K562 (cell line): ENCODE results near the gene HEPHL1. TPM values are rescaled to one million over a fixed set of nuclear protein-coding genes. Genes with fewer than 3 reads are reported as not detected.

ENCODE experiments used
- ATAC-seq: fragments of 200-7000 bp; cut with Tn5 transposase; 3 replicates; pipeline ENCODE4 v1.9.1; 2020; ENCODE audit warnings: moderate library complexity
- BruUV-seq: library from RNA; stranded (reverse); fragments of 400-500 nt; replicated peaks from 2 replicates; lab custom pipeline; 2021; lab: Mats Ljungman, UMichigan
- CTCF ChIA-PET: fragments of 300-600 bp; formaldehyde crosslinking; extraction: SDS; loops from one replicate; lab custom pipeline; 2021; ENCODE audit warnings: low intra/inter-chr PET ratio; lab: Yijun Ruan, JAX
- POLR2A ChIA-PET: fragments of 300-600, 350-650 bp; sonication (Branson Sonifier 250); formaldehyde crosslinking; extraction: SDS; loops from one replicate; lab custom pipeline; 2021; ENCODE audit warnings: antibody characterized with exemption, inconsistent platforms; lab: Yijun Ruan, JAX
- DNase-seq, 4 experiments: peaks; one replicate each; pipeline versions ENCODE4 v3.0.0 to v3.0.0-alpha.2; 2011 to 2018; ENCODE audit warnings: low spot score in 3 of 4, mixed read lengths in 3 of 4; ENCODE audit errors: extremely low read depth in 1 of 4
- FAIRE-seq: peaks from 2 replicates; lab custom pipeline; 2011; peaks lifted over from hg19 to GRCh38; lab: Jason Lieb, UNC
- H2AFZ ChIP-seq: 2 replicates; pipeline ENCODE4 v1.6.0; 2011; ENCODE audit warnings: low read depth, low read length, control low read depth, inconsistent platforms
- H3K27ac ChIP-seq: fragments of 200-600 bp; 3 replicates; pipeline ENCODE4 v1.8.0; 2011; ENCODE audit warnings: low read depth, mild to moderate bottlenecking, control low read depth, inconsistent platforms, low read length, moderate library complexity, mixed read lengths; ENCODE audit errors: extremely low read depth
- H3K27me3 ChIP-seq, 2 experiments: fragments of 300-600 bp in 1 of 2; 2 replicates in 1 of 2; 3 replicates in 1 of 2; pipeline versions ENCODE4 v1.6.0 to v1.8.0; 2011; ENCODE audit warnings: inconsistent platforms in 2 of 2, low read length in 2 of 2, mild to moderate bottlenecking in 1 of 2, mixed read lengths in 1 of 2, moderate library complexity in 1 of 2; ENCODE audit not compliant: control insufficient read depth in 2 of 2, insufficient read depth in 2 of 2
- H3K36me3 ChIP-seq: fragments of 300-600 bp; 3 replicates; pipeline ENCODE4 v1.8.0; 2011; ENCODE audit warnings: mild to moderate bottlenecking, low read length, inconsistent platforms; ENCODE audit not compliant: control insufficient read depth, insufficient read depth
- H3K4me1 ChIP-seq, 2 experiments: fragments of 200-600 bp in 1 of 2; replicated peaks in 1 of 2; 2 replicates in 1 of 2; 3 replicates in 1 of 2; pipeline versions ENCODE4 v1.5.1 to v1.8.0; 2011; ENCODE audit warnings: inconsistent platforms in 2 of 2, low read length in 2 of 2, mild to moderate bottlenecking in 1 of 2, mixed read lengths in 1 of 2, moderate library complexity in 1 of 2; ENCODE audit not compliant: control insufficient read depth in 2 of 2, insufficient read depth in 2 of 2
- H3K4me2 ChIP-seq: 2 replicates; pipeline ENCODE4 v1.6.1; 2011; ENCODE audit warnings: low read length, control low read depth, inconsistent platforms, mixed read lengths; ENCODE audit not compliant: insufficient read depth
- H3K4me3 ChIP-seq: fragments of 200-600 bp; sonication (generic), shearing (Covaris generic); 2 replicates; pipeline ENCODE4 v1.5.1; 2016; ENCODE audit warnings: control low read depth, inconsistent platforms
- H3K79me2 ChIP-seq: fragments of 200-600 bp; 3 replicates; pipeline ENCODE4 v1.8.0; 2011; ENCODE audit warnings: low read length, inconsistent platforms; ENCODE audit not compliant: control insufficient read depth, insufficient read depth
- H3K9ac ChIP-seq, 2 experiments: 2 replicates each; pipeline versions ENCODE4 v1.6.0 to v1.6.1; 2011; ENCODE audit warnings: low read depth in 2 of 2, low read length in 2 of 2, control low read depth in 1 of 2, inconsistent platforms in 1 of 2, mild to moderate bottlenecking in 1 of 2, mixed read lengths in 1 of 2; ENCODE audit not compliant: insufficient read depth in 1 of 2
- H3K9me1 ChIP-seq: one replicate; pipeline ENCODE4 v1.6.0; 2011; ENCODE audit warnings: inconsistent platforms, mild to moderate bottlenecking, low read length, moderate library complexity; ENCODE audit not compliant: control insufficient read depth, insufficient read depth
- H3K9me3 ChIP-seq: replicated peaks from 2 replicates; pipeline ENCODE4 v1.5.1; 2011; ENCODE audit warnings: low read depth, low read length, inconsistent platforms; ENCODE audit not compliant: control insufficient read depth, insufficient read depth
- H4K20me1 ChIP-seq: replicated peaks from 2 replicates; pipeline ENCODE4 v1.6.1; 2011; ENCODE audit warnings: low read length, inconsistent platforms, mixed read lengths; ENCODE audit not compliant: control insufficient read depth, insufficient read depth
- BRD4 ChIP-seq: fragments of 200-600 bp; sonication (generic); IDR thresholded peaks from 2 replicates; pipeline ENCODE4 v1.6.1; 2017; ENCODE audit warnings: inconsistent platforms
- NCOA2 ChIP-seq, 2 experiments: fragments of 450-650 bp; IDR thresholded peaks; 2 replicates each; pipeline ENCODE4 v1.6.1; 2018; ENCODE audit warnings: mild to moderate bottlenecking in 2 of 2, moderate library complexity in 1 of 2; ENCODE audit not compliant: partially characterized antibody in 2 of 2
- NELFE ChIP-seq: IDR thresholded peaks from 2 replicates; pipeline ENCODE4 v1.6.1; 2011; ENCODE audit warnings: mild to moderate bottlenecking; ENCODE audit not compliant: insufficient read depth, insufficient read length
- RFX1 ChIP-seq: fragments of 450-650 bp; IDR thresholded peaks from 2 replicates; pipeline ENCODE4 v1.6.1; 2016; ENCODE audit warnings: mild to moderate bottlenecking, moderate library complexity
- WGBS: fragments of 100-300 bp; shearing (Covaris generic); methylation state at CpG from one replicate; pipeline ENCODE4 v1.1.6; 2016; ENCODE audit warnings: low coverage, mixed read lengths; ENCODE audit not compliant: insufficient coverage; ENCODE audit errors: missing lambda C conversion rate; 5-methylcytosine and 5-hydroxymethylcytosine counted together
- in situ Hi-C: fragments of 300-500 bp; cut with MboI; formaldehyde crosslinking; loops from 4 replicates; pipeline ENCODE4 v1.15.0; 2018; ENCODE audit warnings: inconsistent platforms, mixed read lengths
- intact Hi-C: fragments of 100-400 bp; cut with micrococcal nuclease; formaldehyde crosslinking; loops from 2 replicates; pipeline ENCODE4 v1.14.2; 2022
- polyA plus RNA-seq, 8 experiments: library from polyadenylated mRNA; depleted of rRNA in 4 of 8; stranded (reverse) in 5 of 8; unstranded in 3 of 8; fragments of >200 nt; fragmentation: Nextera tagmentation in 2 of 8; fragmentation: Illumina TruSeq in 1 of 8; extraction: Ambion mirVana in 2 of 8; extraction: Trizol in 1 of 8; gene quantifications; 2 replicates each; pipeline versions ENCODE4 v1.2.1 to v1.2.3, GENCODE V29; 2011 to 2014; ENCODE audit warnings: inconsistent platforms in 1 of 8, missing spikeins in 1 of 8
- total RNA-seq, 7 experiments: library from RNA; depleted of rRNA in 6 of 7; stranded (reverse); fragments of >200 nt in 6 of 7; fragmentation: Illumina TruSeq in 2 of 7; extraction: Trizol in 2 of 7; gene quantifications; 2 replicates each; pipeline versions ENCODE4 v1.2.1 to v1.2.3, GENCODE V29; 2011 to 2021; ENCODE audit warnings: low replicate concordance in 1 of 7
- TF ChIP-seq, protein P1 (sequence below): fragments of 200-800 bp; sonication (Bioruptor generic); IDR thresholded peaks from 2 replicates; pipeline ENCODE4 v1.6.1; 2017; ENCODE audit warnings: missing genetic modification characterization, missing compliant biosample characterization

The HEPHL1 gene
- total and polyA plus RNA-seq, 9 of the 15 experiments (the other 6 are each of a cell fraction or from before 2014, with no cell fraction given): 0.01 TPM; not detected in 8

DNA sequence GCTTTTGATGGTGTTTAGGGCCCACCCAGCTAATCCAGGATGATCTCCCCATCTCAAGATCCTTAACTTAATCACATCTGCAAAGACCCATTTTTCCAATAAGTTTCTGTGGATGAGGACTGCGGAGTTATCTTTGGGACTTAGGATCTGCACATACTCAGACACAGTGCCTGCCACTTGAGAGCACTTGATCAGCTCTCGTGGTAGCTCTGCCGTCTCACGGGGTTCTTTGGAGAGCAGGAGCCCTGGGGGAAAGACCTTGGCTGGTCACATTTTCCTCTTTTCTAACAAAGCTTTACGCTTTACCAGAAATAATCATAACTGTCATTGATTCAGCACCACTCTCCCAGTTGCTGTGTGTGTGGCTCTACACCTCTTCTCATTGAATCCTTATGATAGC lies 6.1 kb downstream of the HEPHL1 start:
- CTCF ChIA-PET: no interaction called here
- peaks cover 0 to 5% of the 10 kb centered on the region in 2 experiments; a peak in 3 of 5 replicates for H3K4me1 ChIP-seq
- no peak for ATAC-seq
- no peaks in the 10 kb centered on the region for H3K79me2 ChIP-seq
- no peaks in the 10 kb centered on the region for H3K36me3 ChIP-seq
- intact Hi-C loops (loop anchor here (10.0 kb wide), 1 partner anchor 102 kb away; no protein-coding TSS in a partner anchor), in situ Hi-C loops (loop anchor here (5.0 kb wide), 1 partner anchor 75 kb away; no protein-coding TSS in a partner anchor)
- H3K9me1 ChIP-seq: no peaks in the 10 kb centered on the region
- no peaks in the 10 kb centered on the region for H3K27me3 ChIP-seq
- no peaks in the 10 kb centered on the region for H3K9me3 ChIP-seq
- no peak overlapping the region for H3K9ac ChIP-seq
- no peak for TF ChIP-seq NELFE
- no peak overlapping the region for H2AFZ ChIP-seq
- FAIRE-seq: no peak
- DNase-seq: no peak
- no peak overlapping the region for H3K27ac ChIP-seq
- H3K4me3 ChIP-seq: no peak overlapping the region
- POLR2A ChIA-PET: no interaction called here
- 2% methylated on average over 5 of the region's 5 CpGs for WGBS
- H4K20me1 ChIP-seq: no peaks in the 10 kb centered on the region
- no peak overlapping the region for H3K4me2 ChIP-seq
- BruUV-seq: no TSS peak

DNA sequence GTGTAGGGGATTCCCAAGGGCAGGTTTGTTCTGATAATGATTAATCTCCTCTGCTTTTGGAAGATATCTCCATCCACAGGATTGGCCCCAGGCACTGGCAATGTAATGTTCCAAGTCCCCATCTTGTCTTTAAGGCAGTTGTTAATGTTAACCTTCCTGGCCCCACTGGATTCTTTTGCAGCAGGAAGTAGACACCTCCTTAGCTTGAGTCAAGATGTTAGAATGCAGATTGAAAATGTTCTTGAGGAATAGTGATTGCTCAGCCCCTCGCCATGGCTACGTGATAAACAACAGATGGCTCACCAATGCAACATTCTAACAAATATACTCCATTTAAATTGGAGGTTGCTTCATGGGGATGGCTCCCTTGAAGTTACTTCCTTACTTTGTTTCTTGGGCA lies 7.3 kb downstream of the HEPHL1 start:
- ATAC-seq (no peak), DNase-seq (no peak), FAIRE-seq (no peak)
- TF ChIP-seq RFX1 (0 out of 2 replicates have a peak, but pooled peaks have one; percentile 30), BRD4 (no peak), NCOA2 (IDR thresholded peaks at IDR 0.05; ENCODE audit: partially characterized antibody in 2 of 2) (no peak)
- TF ChIP-seq, protein P1, sequence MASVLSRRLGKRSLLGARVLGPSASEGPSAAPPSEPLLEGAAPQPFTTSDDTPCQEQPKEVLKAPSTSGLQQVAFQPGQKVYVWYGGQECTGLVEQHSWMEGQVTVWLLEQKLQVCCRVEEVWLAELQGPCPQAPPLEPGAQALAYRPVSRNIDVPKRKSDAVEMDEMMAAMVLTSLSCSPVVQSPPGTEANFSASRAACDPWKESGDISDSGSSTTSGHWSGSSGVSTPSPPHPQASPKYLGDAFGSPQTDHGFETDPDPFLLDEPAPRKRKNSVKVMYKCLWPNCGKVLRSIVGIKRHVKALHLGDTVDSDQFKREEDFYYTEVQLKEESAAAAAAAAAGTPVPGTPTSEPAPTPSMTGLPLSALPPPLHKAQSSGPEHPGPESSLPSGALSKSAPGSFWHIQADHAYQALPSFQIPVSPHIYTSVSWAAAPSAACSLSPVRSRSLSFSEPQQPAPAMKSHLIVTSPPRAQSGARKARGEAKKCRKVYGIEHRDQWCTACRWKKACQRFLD (CRISPR knock-in tag): no peak
- H3K4me1 ChIP-seq: peaks cover 0 to 5% of the 10 kb centered on the region in 2 experiments; a peak in 3 of 5 replicates
- BruUV-seq: no TSS peak
- no peak overlapping the region for H2AFZ ChIP-seq
- no peak overlapping the region for H3K9ac ChIP-seq
- H3K27ac ChIP-seq: no peak overlapping the region
- in situ Hi-C loops (loop anchor here (5.0 kb wide), 1 partner anchor 76 kb away; no protein-coding TSS in a partner anchor), intact Hi-C loops (loop anchor here (10.0 kb wide), 1 partner anchor 104 kb away; no protein-coding TSS in a partner anchor)
- H3K4me3 ChIP-seq: no peak overlapping the region
- no peaks in the 10 kb centered on the region for H3K9me3 ChIP-seq
- 0% methylated on average over 2 of the region's 2 CpGs for WGBS
- ChIA-PET CTCF (no interaction called here), POLR2A (no interaction called here)
- H4K20me1 ChIP-seq: no peaks in the 10 kb centered on the region
- H3K27me3 ChIP-seq: no peaks in the 10 kb centered on the region
- no peaks in the 10 kb centered on the region for H3K79me2 ChIP-seq
- H3K36me3 ChIP-seq: no peaks in the 10 kb centered on the region
- no peaks in the 10 kb centered on the region for H3K9me1 ChIP-seq
- H3K4me2 ChIP-seq: no peak overlapping the region
